Heart left ventricle (tissue), 16 donors: ENCODE measurements around the gene ACTR5. TPM values are rescaled to one million over a fixed set of nuclear protein-coding genes. Genes with fewer than 3 reads are reported as not detected.

ENCODE experiments used
- ATAC-seq, 4 donors: fragments of 200-7000 bp; cut with Tn5 transposase; one replicate each; pipeline ENCODE4 v1.9.1; 2020 to 2022; ENCODE audit warnings: moderate library complexity in 4 of 4, mild to moderate bottlenecking in 3 of 4, moderate number of reproducible peaks in 1 of 4
- DNase-seq, 5 donors: peaks; one replicate each; pipeline ENCODE4 v3.0.0-alpha.2; 2020
- H3K27ac ChIP-seq, 12 donors: fragments of 200-600 bp; sonication (generic) in 4 of 12; one replicate each; pipeline versions ENCODE4 v1.5.0 to v1.8.0; 2016 to 2022; ENCODE audit warnings: mild to moderate bottlenecking in 2 of 12
- H3K27me3 ChIP-seq, 9 donors: fragments of 200-600 bp; sonication (generic) in 2 of 9; one replicate each; pipeline versions ENCODE4 v1.5.1 to v1.8.0; 2016 to 2022; ENCODE audit warnings: mild to moderate bottlenecking in 3 of 9
- H3K36me3 ChIP-seq, 9 donors: fragments of 200-600 bp; sonication (generic) in 2 of 9; one replicate each; pipeline versions ENCODE4 v1.5.0 to v1.8.0; 2018 to 2022; ENCODE audit warnings: mild to moderate bottlenecking in 2 of 9
- H3K4me1 ChIP-seq, 12 donors: fragments of 200-600 bp; sonication (generic) in 4 of 12; one replicate each; pipeline versions ENCODE4 v1.5.0 to v1.8.0; 2016 to 2022; ENCODE audit warnings: mild to moderate bottlenecking in 3 of 12
- H3K4me3 ChIP-seq, 12 donors: fragments of 200-600 bp; sonication (generic) in 4 of 12; one replicate each; pipeline versions ENCODE4 v1.5.0 to v1.8.0; 2017 to 2022; ENCODE audit warnings: mild to moderate bottlenecking in 9 of 12, moderate library complexity in 4 of 12
- H3K9me3 ChIP-seq, 12 donors: fragments of 200-600 bp; sonication (generic) in 4 of 12; one replicate each; pipeline versions ENCODE4 v1.5.0 to v1.8.0; 2016 to 2022; ENCODE audit warnings: mild to moderate bottlenecking in 1 of 12
- CTCF ChIP-seq, 12 donors: fragments of 200-600 bp; sonication (generic) in 4 of 12; IDR thresholded peaks; one replicate each; pipeline versions ENCODE4 v1.5.0 to v1.8.0; 2018 to 2022; ENCODE audit warnings: antibody characterized with exemption in 12 of 12, mild to moderate bottlenecking in 5 of 12
- POLR2A ChIP-seq, 2 donors: fragments of 450-650 bp; IDR thresholded peaks; one replicate each; pipeline ENCODE4 v1.6.1; 2017; ENCODE audit warnings: antibody characterized with exemption in 2 of 2, mild to moderate bottlenecking in 2 of 2, moderate library complexity in 2 of 2
- WGBS, 4 donors: extraction: QIAGEN DNeasy Blood & Tissue Kit in 2 of 4; methylation state at CpG; one replicate each; pipeline versions ENCODE4 v1.1.5 to v1.1.7; 2013 to 2018; 5-methylcytosine and 5-hydroxymethylcytosine counted together
- intact Hi-C, 10 donors: fragments of 100-400 bp; cut with DNase I; formaldehyde crosslinking; loops; one replicate each; pipeline versions ENCODE4 v1.11.1 to v1.14.2; 2022
- polyA plus RNA-seq, 2 donors: library from polyadenylated mRNA; stranded (reverse); fragments of 200-250 nt; gene quantifications; one replicate each; pipeline ENCODE4 v1.2.3, GENCODE V29; 2013
- total RNA-seq, 9 donors: library from RNA; depleted of rRNA in 2 of 9; stranded (reverse); fragments of >200 nt in 2 of 9; fragmentation: NEBNext Ultra II Directional in 3 of 9; extraction: Animal tissue kit (Norgen Biotek cat#: 25700) in 3 of 9; gene quantifications; one replicate each; pipeline versions ENCODE4 v1.1.0 to v1.2.4, GENCODE V29; 2016 to 2023
- donor health status: ischemic (EF 13 %, LVEDD 7.1; RV severe dilation, severe dysfunction).
- donor health status: healthy with polysubstance abuse.
- donor health status: DM: no; HTN: yes; CAD: no.
- donor health status: DM: no; HTN: no; CAD: no.
- donor health status: ischemic (EF 25% LVEDD 6.9; RV normal size, moderate dysfunction).
- donor health status: ischemic (EF 25% LVEDD 5.7; RV mildly dilated, moderate dysfunction).
- donor health status: healthy.
- donor health status: DM: yes; HTN: yes; CAD: no.
- donor health status: ischemic (EF 35%, LVEDD 5.7; RV mildly dilated, moderate dysfunction).
- donor health status: nonischemic (EF 11% LVEDD 7.7; RV severe dilation, severe dysfunction).
- donor health status: DM: yes; HTN: yes; CAD: no.
- donor health status: PGD.
- donor health status: ischemic (EF 29% LVEDD 5.4; RV normal size, mild dysfunction).
- donor health status: nonischemic (EF 23%, LVEDD 6.1; RV moderate dilation, normal function).

Gene ACTR5
- total and polyA plus RNA-seq, 11 donors: 2.3 to 6.4 (median 3.5) TPM

DNA sequence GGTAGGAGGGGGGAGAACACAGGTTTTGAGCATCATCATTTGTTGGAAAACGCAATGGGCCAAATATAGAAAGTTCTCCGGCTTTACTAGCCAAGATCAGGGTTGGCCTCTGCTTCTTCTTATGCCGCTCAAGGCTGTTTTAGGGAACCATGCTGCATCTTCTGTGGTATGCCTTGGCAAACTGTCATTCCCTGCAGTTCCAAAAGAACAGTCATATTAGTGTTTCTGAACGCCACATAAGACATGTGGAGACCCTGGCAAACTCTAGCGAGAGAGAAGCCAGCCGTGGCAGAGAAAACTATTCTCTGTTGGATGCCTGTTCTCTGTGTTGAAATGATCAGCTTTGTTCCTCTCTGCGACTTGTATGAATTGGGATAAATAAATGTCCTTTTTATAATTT lies 10.8 kb downstream of the ACTR5 start:
- Histone ChIP-seq H3K9me3 (no peaks in the 10 kb centered on the region), H3K4me3 (no peak overlapping the region), H3K27ac (no peak overlapping the region), H3K27me3 (no peaks in the 10 kb centered on the region), H3K36me3 (peaks cover 0 to 99% (median 91%) of the 10 kb centered on the region in 9 donors), H3K4me1 (peaks cover 0 to 6% (median 0%) of the 10 kb centered on the region in 12 donors)
- no peak for DNase-seq
- no peak for ATAC-seq
- no peak for TF ChIP-seq CTCF (IDR thresholded peaks at IDR 0.05)
- no peak for TF ChIP-seq POLR2A (IDR thresholded peaks at IDR 0.05)
- 83 to 96% (median 92%) methylated on average over 7 of the region's 7 CpGs for WGBS, 4 donors
- intact Hi-C loops: loop anchor here in 1 of 10 donors (5.0 kb wide), 1 partner anchor 133 kb away; no protein-coding TSS in a partner anchor

GRCh38 chr20:38760978-38761377 lies 12.7 kb downstream of the ACTR5 start:
- Histone ChIP-seq H3K9me3 (no peaks in the 10 kb centered on the region), H3K4me3 (no peak overlapping the region), H3K27ac (no peak overlapping the region), H3K36me3 (peaks cover 0 to 100% (median 93%) of the 10 kb centered on the region in 9 donors), H3K27me3 (no peaks in the 10 kb centered on the region), H3K4me1 (peaks cover 0 to 10% (median 0%) of the 10 kb centered on the region in 12 donors)
- WGBS, 4 donors: 86 to 90% (median 89%) methylated on average over 4 of the region's 4 CpGs
- intact Hi-C loops: no loop called here
- TF ChIP-seq POLR2A (IDR thresholded peaks at IDR 0.05) (no peak), CTCF (IDR thresholded peaks at IDR 0.05) (no peak)
- no peak for DNase-seq
- no peak for ATAC-seq

DNA sequence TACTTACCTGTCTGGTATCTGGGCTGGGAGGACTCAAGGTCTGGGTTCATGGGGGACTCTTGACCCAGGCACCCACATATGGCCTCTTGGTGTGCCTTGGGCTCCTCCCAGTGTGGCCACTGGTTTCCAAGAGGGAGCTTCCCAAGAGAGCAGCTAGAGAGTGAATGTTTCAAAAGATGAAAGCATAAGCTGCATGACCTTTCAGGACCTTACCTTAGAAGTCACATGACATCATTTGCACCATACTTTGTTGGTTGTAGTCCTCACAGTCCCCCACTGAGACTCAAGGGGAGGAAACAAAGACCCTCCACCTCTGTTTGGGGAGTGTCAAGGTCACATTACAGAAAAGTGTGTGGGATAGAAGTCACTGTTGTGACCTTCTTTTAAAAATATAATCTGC lies 13.9 kb downstream of the ACTR5 start:
- TF ChIP-seq POLR2A (IDR thresholded peaks at IDR 0.05) (no peak), CTCF (IDR thresholded peaks at IDR 0.05) (no peak)
- Histone ChIP-seq H3K9me3 (no peaks in the 10 kb centered on the region), H3K4me3 (no peak overlapping the region), H3K36me3 (peaks cover 0 to 100% (median 91%) of the 10 kb centered on the region in 9 donors), H3K27ac (no peak overlapping the region), H3K4me1 (peaks cover 0 to 10% (median 0%) of the 10 kb centered on the region in 12 donors), H3K27me3 (no peaks in the 10 kb centered on the region)
- intact Hi-C loops: no loop called here
- no peak for DNase-seq
- no peak for ATAC-seq

- no peaks in the 10 kb centered on the region for H3K27me3 ChIP-seq
- H3K27ac ChIP-seq: no peak overlapping the region
- 45 to 70% (median 65%) methylated on average over 1 of the region's 1 CpG for WGBS, 4 donors
- no peak for TF ChIP-seq CTCF (IDR thresholded peaks at IDR 0.05)
- TF ChIP-seq POLR2A (IDR thresholded peaks at IDR 0.05): no peak
- peaks cover 0 to 10% (median 0%) of the 10 kb centered on the region in 12 donors for H3K4me1 ChIP-seq
- no peak overlapping the region for H3K4me3 ChIP-seq
- intact Hi-C loops: no loop called here
- H3K36me3 ChIP-seq: peaks cover 0 to 99% (median 91%) of the 10 kb centered on the region in 9 donors
- DNase-seq: no peak
- H3K9me3 ChIP-seq: no peaks in the 10 kb centered on the region
- ATAC-seq: no peak
Measured at GRCh38 chr20:38763616-38764015, 15.4 kb downstream of the ACTR5 start.
